Gastroesophageal sphincter (tissue), 4 donors: ENCODE data around the gene GSTM4. TPM values are rescaled to one million over a fixed set of nuclear protein-coding genes. Genes with fewer than 3 reads are reported as not detected.
"Not testable (repeated sequence)": the region's sequence is repeated elsewhere in the genome, so short reads cannot be mapped to it uniquely, and the experiment has no call there.

Source experiments
- ATAC-seq: fragments of 150-250 bp; one replicate; pipeline ENCODE4 v1.9.1; 2016; ENCODE audit warnings: mild to moderate bottlenecking, moderate library complexity
- H3K27ac ChIP-seq, 4 donors: fragments of 200-600 bp; sonication (generic) in 3 of 4; 1 replicate in 3 of 4; 2 replicates in 1 of 4; pipeline ENCODE4 v1.5.1; 2016 to 2019
- H3K27me3 ChIP-seq: fragments of 200-600 bp; sonication (generic); one replicate; pipeline ENCODE4 v1.5.1; 2019
- H3K36me3 ChIP-seq, 2 donors: fragments of 200-600 bp; sonication (generic); one replicate each; pipeline ENCODE4 v1.5.1; 2019; ENCODE audit warnings: control low read depth in 1 of 2
- H3K4me1 ChIP-seq, 3 donors: fragments of 200-600 bp; sonication (generic); 1 replicate in 2 of 3; 2 replicates in 1 of 3; pipeline ENCODE4 v1.5.1; 2016 to 2019; ENCODE audit warnings: control low read depth in 2 of 3
- H3K4me3 ChIP-seq, 2 donors: fragments of 200-600 bp; sonication (generic); one replicate each; pipeline ENCODE4 v1.5.1; 2019; ENCODE audit warnings: mild to moderate bottlenecking in 1 of 2, moderate library complexity in 1 of 2
- H3K9me3 ChIP-seq, 3 donors: fragments of 200-600 bp; sonication (generic); one replicate each; pipeline ENCODE4 v1.5.1; 2017 to 2019; ENCODE audit warnings: control low read depth in 2 of 3
- CTCF ChIP-seq, 4 experiments: fragments of 200-600 bp in 2 of 4; fragments of 450-650 bp in 2 of 4; sonication (generic) in 1 of 4; IDR thresholded peaks; one replicate each; pipeline ENCODE4 v1.5.1; 2017 to 2019; ENCODE audit warnings: antibody characterized with exemption in 4 of 4, mild to moderate bottlenecking in 2 of 4, moderate library complexity in 2 of 4
- EP300 ChIP-seq: sonication (generic); formaldehyde crosslinking; IDR thresholded peaks from one replicate; pipeline ENCODE4 v1.6.1; 2017; ENCODE audit warnings: antibody characterized with exemption, mild to moderate bottlenecking
- POLR2A ChIP-seq, 2 donors: fragments of 450-650 bp; IDR thresholded peaks; one replicate each; pipeline ENCODE4 v1.6.1; 2017; ENCODE audit warnings: antibody characterized with exemption in 2 of 2, mild to moderate bottlenecking in 2 of 2, moderate library complexity in 1 of 2
- POLR2AphosphoS5 ChIP-seq: sonication (generic); formaldehyde crosslinking; IDR thresholded peaks from one replicate; pipeline ENCODE4 v1.6.1; 2017; ENCODE audit warnings: antibody characterized with exemption
- WGBS, 2 donors: methylation state at CpG; one replicate each; pipeline ENCODE4 v1.1.5; 2018; ENCODE audit warnings: low coverage in 1 of 2; 5-methylcytosine and 5-hydroxymethylcytosine counted together
- total RNA-seq, 4 donors: library from RNA; depleted of rRNA; stranded (reverse); fragments of >200 nt; gene quantifications; one replicate each; pipeline ENCODE4 v1.1.0, GENCODE V29; 2016

Gene GSTM4
- total RNA-seq, 4 donors from 2014 or later = 21.4 to 71.0 (median 42.4) TPM

GRCh38 chr1:109689844-109690405, 34.0 kb downstream of the GSTM4 start:
- Histone ChIP-seq H3K36me3 (no peaks in the 10 kb centered on the region), H3K27me3 (no peaks in the 10 kb centered on the region), H3K4me1 (no peaks in the 10 kb centered on the region), H3K9me3 (no peaks in the 10 kb centered on the region), H3K27ac (no peak overlapping the region), H3K4me3 (no peak overlapping the region)
- TF ChIP-seq POLR2A (IDR thresholded peaks at IDR 0.05) (no peak), POLR2AphosphoS5 (no peak), CTCF (IDR thresholded peaks at IDR 0.05) (no peak), EP300 (no peak)
- WGBS, 2 donors = no CpG with 5 or more reads among the region's 6 CpGs
- ATAC-seq = no peak

GRCh38 chr1:109691759-109692158, 35.9 kb downstream of the GSTM4 start:
- Histone ChIP-seq H3K36me3 (no peaks in the 10 kb centered on the region), H3K4me3 (no peak overlapping the region), H3K9me3 (no peaks in the 10 kb centered on the region), H3K4me1 (no peaks in the 10 kb centered on the region), H3K27ac (no peak overlapping the region), H3K27me3 (no peaks in the 10 kb centered on the region)
- TF ChIP-seq POLR2AphosphoS5 (no peak), CTCF (IDR thresholded peaks at IDR 0.05) (no peak), POLR2A (IDR thresholded peaks at IDR 0.05) (no peak), EP300 (no peak)
- ATAC-seq = peak; percentile 54
- 0% methylated on average over 1 of the region's 6 CpGs; no CpG with 5 or more reads in 1 of the 2 donors for WGBS, 2 donors

- not testable (repeated sequence) for ATAC-seq, H3K36me3 ChIP-seq, H3K27ac ChIP-seq, H3K27me3 ChIP-seq, H3K9me3 ChIP-seq, H3K4me1 ChIP-seq, H3K4me3 ChIP-seq
- 80% methylated on average over 1 of the region's 5 CpGs; no CpG with 5 or more reads in 1 of the 2 donors for WGBS, 2 donors
Measured at GRCh38 chr1:109694400-109694799, 38.5 kb downstream of the GSTM4 start.

GRCh38 chr1:109695138-109695537, 39.2 kb downstream of the GSTM4 start:
- H3K9me3 ChIP-seq, H3K27me3 ChIP-seq, H3K4me1 ChIP-seq, H3K36me3 ChIP-seq, H3K27ac ChIP-seq, ATAC-seq, H3K4me3 ChIP-seq: not testable (repeated sequence)
- no CpG with 5 or more reads among the region's 3 CpGs for WGBS, 2 donors

- H3K9me3 ChIP-seq = no peaks in the 10 kb centered on the region
- no peak overlapping the region for H3K4me3 ChIP-seq
- no peaks in the 10 kb centered on the region for H3K4me1 ChIP-seq
- TF ChIP-seq CTCF (IDR thresholded peaks at IDR 0.05) (no peak), POLR2A (IDR thresholded peaks at IDR 0.05) (no peak), EP300 (no peak), POLR2AphosphoS5 (no peak)
- H3K27me3 ChIP-seq = no peaks in the 10 kb centered on the region
- no peak for ATAC-seq
- WGBS, 2 donors = no CpG with 5 or more reads among the region's 4 CpGs
- no peak overlapping the region for H3K27ac ChIP-seq
- no peaks in the 10 kb centered on the region for H3K36me3 ChIP-seq
Measured at GRCh38 chr1:109697066-109697465, 41.2 kb downstream of the GSTM4 start.

GRCh38 chr1:109697861-109698260, 42.0 kb downstream of the GSTM4 start:
- not testable (repeated sequence) for H3K27me3 ChIP-seq, H3K4me1 ChIP-seq, H3K9me3 ChIP-seq, ATAC-seq, H3K27ac ChIP-seq, H3K4me3 ChIP-seq, H3K36me3 ChIP-seq
- 20% methylated on average over 1 of the region's 4 CpGs; no CpG with 5 or more reads in 1 of the 2 donors for WGBS, 2 donors

GRCh38 chr1:109702940-109703339, 47.0 kb downstream of the GSTM4 start:
- H3K4me1 ChIP-seq, H3K36me3 ChIP-seq: not testable (repeated sequence)
- WGBS, 2 donors = 89 to 94% methylated on average over 3 of the region's 3 CpGs

More at GRCh38 chr1:109702940-109703339, 47.0 kb downstream of the GSTM4 start:
- H3K9me3 ChIP-seq, H3K27ac ChIP-seq, H3K4me3 ChIP-seq, H3K27me3 ChIP-seq, ATAC-seq: not testable (repeated sequence)
